KOPT-K1 (cell line): ENCODE results near the gene XCR1.

Experiments used
- H3K27ac ChIP-seq: fragments of 200-600 bp; sonication (generic); 2 replicates; pipeline ENCODE4 v1.5.1; 2016; ENCODE audit warnings: antibody characterized with exemption, mild to moderate bottlenecking, low read depth, low read length; ENCODE audit not compliant: poor library complexity, severe bottlenecking
- H3K36me3 ChIP-seq: fragments of 200-600 bp; sonication (generic); 2 replicates; pipeline ENCODE4 v1.5.1; 2017; ENCODE audit warnings: antibody characterized with exemption, mild to moderate bottlenecking, low read length, moderate library complexity; ENCODE audit not compliant: insufficient read depth
- H3K9me3 ChIP-seq: fragments of 200-600 bp; sonication (generic); 2 replicates; pipeline ENCODE4 v1.5.1; 2017; ENCODE audit warnings: antibody characterized with exemption, low read length, mild to moderate bottlenecking; ENCODE audit not compliant: insufficient read depth, poor library complexity, severe bottlenecking

The XCR1 gene

DNA sequence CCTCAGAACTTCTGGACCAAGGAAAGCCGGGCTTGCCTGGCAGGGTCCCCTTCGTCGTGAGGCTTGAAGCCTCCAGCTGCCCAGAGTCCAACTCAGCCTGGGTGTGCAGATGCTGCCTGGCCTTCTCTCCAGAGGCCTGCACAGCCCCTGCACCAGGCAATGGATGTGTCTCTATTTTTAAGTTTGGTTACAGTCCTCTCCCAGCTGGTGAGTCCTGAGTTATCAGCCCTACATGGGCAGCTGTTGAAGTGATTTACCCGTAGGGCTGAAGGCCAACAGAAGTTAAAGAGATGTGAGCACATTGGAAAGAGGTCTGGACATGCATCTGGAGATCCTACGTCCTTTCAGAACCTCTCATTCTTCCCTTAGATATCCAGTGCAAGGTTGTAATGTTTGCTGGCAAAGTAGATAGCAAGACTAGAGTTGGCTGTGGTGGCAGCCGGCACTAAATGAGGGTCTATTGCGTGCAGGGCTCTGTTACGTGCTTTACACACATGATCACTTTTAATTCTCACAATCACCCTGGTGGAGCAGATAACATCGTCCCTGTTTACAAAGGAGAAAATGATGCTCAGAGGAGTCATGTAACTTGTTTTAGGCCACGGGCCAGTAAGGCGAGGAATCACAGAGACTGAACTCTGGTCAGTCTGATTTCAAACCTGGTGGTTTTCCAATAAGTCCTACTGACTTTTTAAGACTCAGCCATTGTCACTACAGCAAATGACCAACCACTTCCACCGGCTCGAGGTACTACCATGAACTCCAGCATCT, 41.6 kb downstream of the XCR1 start:
- Histone ChIP-seq H3K36me3 (peaks cover 64% of the 10 kb centered on the region), H3K27ac (no peak overlapping the region), H3K9me3 (no peaks in the 10 kb centered on the region)

DNA sequence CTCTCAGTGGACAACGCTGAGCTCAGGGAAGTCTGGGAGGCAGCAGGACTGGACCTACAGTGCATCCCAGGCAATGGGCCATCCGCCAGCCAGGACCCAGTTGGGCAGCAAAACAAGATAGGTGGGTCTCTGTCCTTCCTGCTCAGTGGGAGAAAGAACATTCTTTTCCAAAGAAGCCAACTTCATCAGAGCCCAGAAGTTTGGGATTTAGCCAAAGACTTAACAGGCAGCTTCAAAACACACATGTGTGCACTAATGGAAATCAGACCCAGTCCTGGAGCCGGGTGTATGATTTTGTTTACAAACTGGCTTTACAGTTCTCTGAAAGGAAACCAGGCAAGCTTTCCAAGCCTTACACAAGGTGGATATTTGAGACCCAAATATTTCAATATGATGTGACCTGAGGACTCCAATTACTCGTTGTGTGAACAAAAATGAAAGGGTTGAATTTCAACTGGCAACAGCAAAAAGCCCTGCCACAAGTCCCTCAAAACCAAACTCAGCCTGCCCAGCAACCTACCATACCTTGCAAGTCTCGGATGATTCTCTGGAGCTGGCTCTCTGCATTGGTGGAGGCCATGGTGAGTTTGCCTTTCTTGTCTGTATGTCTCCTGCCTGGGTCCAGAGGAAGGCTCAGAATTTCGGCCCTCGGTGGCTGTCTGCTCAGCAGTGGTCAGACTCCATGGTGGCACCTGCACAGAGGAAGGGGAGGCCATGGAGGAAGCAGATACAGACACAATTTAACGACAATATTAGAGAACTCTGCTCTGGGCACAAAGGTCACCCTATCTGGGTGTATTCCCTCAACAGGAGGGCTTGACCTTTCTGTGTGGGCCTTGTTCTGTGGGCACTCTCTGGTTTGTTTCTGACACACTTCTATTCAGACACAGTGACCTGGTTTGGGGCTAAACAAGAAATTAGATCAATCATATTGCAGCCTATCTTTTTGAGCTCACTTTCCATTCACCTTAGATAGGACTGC, 42.7 kb downstream of the XCR1 start:
- peak overlapping the region; percentile 2 for H3K27ac ChIP-seq

GRCh38 chr3:45983770-45984169, 43.5 kb downstream of the XCR1 start:
- Histone ChIP-seq H3K36me3 (peaks cover 73% of the 10 kb centered on the region), H3K27ac (peak overlapping the region; percentile 7), H3K9me3 (no peaks in the 10 kb centered on the region)

More for the DNA sequence above, 42.7 kb downstream of the XCR1 start:
- Histone ChIP-seq H3K36me3 (peaks cover 71% of the 10 kb centered on the region), H3K9me3 (no peaks in the 10 kb centered on the region)

GRCh38 chr3:45981346-45982074, 45.8 kb downstream of the XCR1 start:
- Histone ChIP-seq H3K27ac (peak overlapping the region; percentile 93), H3K36me3 (peaks cover 65% of the 10 kb centered on the region), H3K9me3 (no peaks in the 10 kb centered on the region)

DNA sequence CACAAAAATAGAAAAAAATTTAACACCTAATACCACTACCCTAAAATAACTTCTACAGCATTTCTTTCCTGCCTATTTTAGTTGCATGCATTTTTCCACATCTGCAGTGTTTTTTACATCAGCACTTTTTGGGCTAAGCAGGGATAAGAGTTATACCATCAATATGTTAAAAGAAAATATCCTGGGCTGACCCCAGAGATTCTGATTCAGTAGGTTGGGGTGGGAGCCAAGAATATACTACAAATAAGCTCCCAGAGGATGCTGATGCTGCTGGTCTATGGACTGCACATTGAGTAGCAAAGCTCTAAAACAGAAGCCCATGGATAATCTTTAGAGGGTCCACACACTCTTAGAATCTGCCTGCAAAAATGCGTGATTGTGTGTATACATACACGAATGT, 46.5 kb downstream of the XCR1 start:
- Histone ChIP-seq H3K36me3 (peaks cover 67% of the 10 kb centered on the region), H3K9me3 (no peaks in the 10 kb centered on the region), H3K27ac (peak overlapping the region; percentile 93)

DNA sequence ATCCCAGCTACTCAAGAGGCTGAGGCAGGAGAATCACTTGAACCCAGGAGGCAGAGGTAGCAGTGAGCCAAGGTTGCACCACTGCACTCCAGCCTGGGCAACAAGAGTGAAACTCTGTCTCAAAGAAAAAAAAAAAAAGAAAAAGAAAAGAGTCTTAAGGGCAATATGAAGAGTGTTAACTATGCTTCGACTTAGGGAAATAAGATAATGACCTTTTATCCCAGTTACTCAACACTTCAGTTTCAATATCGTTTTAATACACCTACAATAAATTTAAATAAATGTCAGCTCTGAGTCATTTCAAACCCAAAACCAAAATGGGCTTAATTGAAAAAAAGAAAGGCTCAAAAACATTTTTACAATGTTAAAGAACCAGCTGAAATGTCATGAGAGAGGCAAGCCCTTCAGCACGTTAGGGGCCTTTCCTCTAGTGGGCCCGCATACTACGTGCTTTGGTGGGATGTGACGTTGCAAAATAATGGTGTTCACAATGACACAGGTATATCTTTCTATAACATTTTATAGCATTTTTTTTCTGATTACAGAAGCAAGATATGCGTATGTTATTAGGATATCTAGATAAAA, 47.0 kb downstream of the XCR1 start:
- Histone ChIP-seq H3K36me3 (peaks cover 72% of the 10 kb centered on the region), H3K27ac (peak overlapping the region; percentile 93), H3K9me3 (no peaks in the 10 kb centered on the region)

- peaks cover 72% of the 10 kb centered on the region for H3K36me3 ChIP-seq
- H3K9me3 ChIP-seq = no peaks in the 10 kb centered on the region
- H3K27ac ChIP-seq = peak overlapping the region; percentile 93
Measured at GRCh38 chr3:45979378-45979777, 47.9 kb downstream of the XCR1 start.

DNA sequence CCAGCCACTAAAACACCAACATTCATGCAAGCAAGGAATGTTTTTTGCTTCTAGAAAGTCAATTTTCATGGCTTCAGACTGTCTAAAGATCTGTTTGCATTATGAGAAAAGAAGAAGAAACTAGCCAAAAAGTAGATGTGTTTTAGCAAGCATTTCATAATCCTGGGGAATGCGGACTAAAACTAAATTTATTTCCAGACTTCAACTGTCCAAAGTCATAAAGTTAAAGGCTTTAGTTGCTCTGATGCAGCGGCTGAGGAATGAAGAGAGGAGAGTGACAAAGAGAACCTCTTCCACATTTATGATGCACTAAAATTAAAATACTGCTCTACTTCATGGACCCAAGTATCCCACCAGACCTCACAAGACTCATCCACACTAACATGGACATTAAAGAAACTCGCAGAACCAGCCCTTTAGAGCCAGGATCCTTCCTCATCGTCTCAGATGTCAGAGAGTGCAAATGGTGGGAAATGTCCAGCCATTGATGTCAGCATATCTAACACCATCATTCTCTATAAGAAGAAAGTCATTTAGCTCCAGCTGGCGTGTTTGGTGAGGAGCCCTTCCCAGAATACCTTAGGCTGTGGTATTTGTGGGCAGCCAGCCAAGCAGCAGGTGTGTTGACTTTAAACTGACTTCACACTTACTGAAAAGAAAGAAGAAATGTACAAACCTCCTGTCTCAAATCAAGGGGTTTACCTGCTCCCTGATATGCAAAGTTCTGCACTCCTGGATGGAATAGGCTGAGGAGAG, 49.1 kb downstream of the XCR1 start:
- Histone ChIP-seq H3K36me3 (peaks cover 72% of the 10 kb centered on the region), H3K9me3 (no peaks in the 10 kb centered on the region), H3K27ac (peak overlapping the region; percentile 93)

DNA sequence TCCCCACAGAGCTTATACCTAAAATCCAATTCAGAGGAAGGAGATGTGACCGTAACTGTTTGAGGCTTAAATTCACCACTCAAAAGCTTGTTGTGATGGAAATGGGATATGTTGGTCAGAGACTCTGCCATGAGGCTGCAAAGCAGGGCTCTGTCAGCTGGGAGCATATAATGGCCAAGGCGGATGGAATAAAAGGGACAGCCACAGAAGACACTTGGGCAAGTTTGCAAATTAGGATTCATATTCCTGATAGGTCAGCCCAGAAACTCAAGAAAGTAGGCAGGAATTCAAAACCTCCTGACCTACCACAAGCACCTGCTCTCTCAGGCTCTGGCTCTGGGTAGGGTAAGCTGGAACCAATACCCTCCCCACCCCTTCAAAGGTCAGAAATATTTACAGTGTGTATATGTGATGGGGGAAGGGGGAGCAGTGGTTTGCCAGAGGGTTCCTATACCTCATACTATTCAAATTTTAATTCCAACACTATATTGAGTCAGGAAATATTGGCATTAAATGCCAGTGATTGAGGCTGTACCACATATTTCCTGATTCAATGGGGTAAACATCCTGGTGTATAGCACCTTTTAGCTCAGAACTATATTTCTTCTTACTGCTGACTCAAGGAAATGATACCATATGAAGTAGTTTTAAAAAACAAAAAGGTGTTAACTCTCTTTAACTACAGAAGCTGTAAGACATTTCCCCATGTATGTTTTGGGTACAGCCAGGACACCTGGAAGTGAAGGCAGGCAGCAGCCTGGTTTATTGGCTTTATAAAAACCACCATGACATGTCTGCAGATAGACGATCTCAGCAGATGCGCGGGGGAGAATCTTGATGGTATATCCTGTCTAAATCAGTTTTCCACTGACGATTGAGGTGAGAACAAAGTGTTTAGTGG, 50.8 kb downstream of the XCR1 start:
- Histone ChIP-seq H3K27ac (peak overlapping the region; percentile 93), H3K36me3 (peaks cover 71% of the 10 kb centered on the region), H3K9me3 (no peaks in the 10 kb centered on the region)

GRCh38 chr3:45975686-45976085, 51.6 kb downstream of the XCR1 start:
- Histone ChIP-seq H3K9me3 (no peaks in the 10 kb centered on the region), H3K27ac (peak overlapping the region; percentile 93), H3K36me3 (peaks cover 69% of the 10 kb centered on the region)

DNA sequence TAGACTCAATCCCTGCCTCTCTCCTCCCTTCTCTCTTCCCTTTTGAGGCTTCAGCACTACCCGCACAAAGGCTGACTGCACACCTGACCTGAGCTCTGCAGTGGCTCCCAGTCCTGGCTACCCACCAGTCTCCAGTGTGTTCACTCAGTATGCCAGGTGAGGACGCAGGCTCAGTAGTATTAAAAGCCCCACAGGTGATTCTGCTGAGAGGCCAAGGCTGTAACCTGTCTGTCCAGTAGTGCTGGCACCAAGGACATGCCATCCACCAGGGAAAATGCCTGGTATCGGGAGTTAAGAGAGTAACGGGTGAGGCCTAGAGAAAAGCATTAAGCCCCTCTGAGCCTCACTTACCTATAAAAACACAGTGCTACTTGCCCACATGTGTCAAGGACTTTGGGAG, 52.6 kb downstream of the XCR1 start:
- Histone ChIP-seq H3K27ac (peak overlapping the region; percentile 93), H3K36me3 (peaks cover 69% of the 10 kb centered on the region)

DNA sequence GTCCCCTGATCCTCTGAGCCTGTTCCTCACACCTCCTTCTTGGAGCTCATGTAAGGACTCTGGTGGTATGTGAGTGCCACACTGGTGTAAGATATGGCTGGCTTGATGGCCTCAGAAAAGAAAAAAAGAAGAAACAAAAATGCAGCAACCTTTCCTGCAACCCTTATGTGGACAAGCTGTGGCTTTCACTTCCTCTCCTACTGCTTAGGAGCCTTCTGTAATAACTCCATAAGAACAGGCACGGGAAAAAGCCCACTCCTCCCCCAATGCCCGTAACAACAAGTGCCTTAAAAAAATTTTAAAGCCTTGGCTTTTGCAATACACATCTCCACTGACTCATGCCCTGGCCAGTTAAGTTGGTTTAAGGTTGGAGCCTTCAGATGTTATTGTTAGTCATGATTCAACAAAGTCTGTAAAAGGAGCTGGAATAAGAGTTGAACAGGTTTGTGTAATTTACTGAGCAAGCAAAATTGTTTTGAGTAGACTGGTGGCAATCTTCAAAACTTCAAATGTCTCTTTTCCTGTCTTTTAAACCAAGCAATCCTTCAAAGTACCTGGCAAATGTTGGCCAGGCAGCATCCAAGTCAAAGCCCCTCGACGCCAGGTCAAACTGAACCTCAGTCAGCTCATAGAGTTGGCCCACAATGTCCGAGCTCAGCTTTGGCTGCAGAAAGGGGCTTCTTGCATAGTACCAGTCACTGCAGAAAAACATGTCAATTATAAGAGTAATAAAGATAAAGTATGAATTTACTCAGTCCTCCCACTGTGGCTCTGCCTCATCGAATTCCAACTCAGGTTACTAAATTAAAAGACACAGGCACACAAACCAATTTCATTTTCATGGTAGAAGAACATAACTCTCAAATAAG, 54.5 kb downstream of the XCR1 start:
- Histone ChIP-seq H3K27ac (peak overlapping the region; percentile 37), H3K9me3 (no peaks in the 10 kb centered on the region), H3K36me3 (peaks cover 79% of the 10 kb centered on the region)

More for the DNA sequence above, 52.6 kb downstream of the XCR1 start:
- H3K9me3 ChIP-seq = no peaks in the 10 kb centered on the region
